RWPE1 (cell line): ENCODE measurements around the gene SEMA5A.
"Not testable (repeated sequence)": the region's sequence is repeated elsewhere in the genome, so short reads cannot be mapped to it uniquely, and the experiment has no call there.

ENCODE experiments used
- CTCF ChIA-PET: fragments of 350-600 bp; sonication (Branson Sonifier 250); formaldehyde crosslinking; extraction: SDS; loops from one replicate; lab custom pipeline; 2021; lab: Yijun Ruan, JAX
- POLR2A ChIA-PET: fragments of 400-600 bp; formaldehyde crosslinking; extraction: SDS; loops from one replicate; lab custom pipeline; 2020; ENCODE audit warnings: antibody characterized with exemption; ENCODE audit not compliant: low non-redundant PET; lab: Yijun Ruan, JAX
- DNase-seq: peaks from one replicate; pipeline ENCODE4 v3.0.0; 2012; ENCODE audit warnings: low spot score
- H3K27ac ChIP-seq: fragments of 450-650 bp; 2 replicates; pipeline ENCODE4 v1.5.1; 2017
- CTCF ChIP-seq: fragments of 450-650 bp; conservative IDR thresholded peaks from 2 replicates; pipeline ENCODE4 v1.5.1; 2017; ENCODE audit warnings: low read depth, mild to moderate bottlenecking

Gene SEMA5A

GRCh38 chr5:9361835-9362234 lies 184.0 kb downstream of the SEMA5A start:
- H3K27ac ChIP-seq = no peak overlapping the region
- DNase-seq = peak; percentile 46
- POLR2A ChIA-PET = no interaction called here
- CTCF ChIA-PET = interaction anchor here (0.6 to 0.8 kb wide), 3 partner anchors 60 to 319 kb away, joined by 3 read pairs; no protein-coding TSS in a partner anchor
- TF ChIP-seq CTCF = peak; percentile 75

GRCh38 chr5:9358961-9359685 lies 186.8 kb downstream of the SEMA5A start:
- H3K27ac ChIP-seq = no peak overlapping the region
- peak; percentile 38 for DNase-seq
- no peak for TF ChIP-seq CTCF
- CTCF ChIA-PET = interaction anchor here (0.6 kb wide), 1 partner anchor 853 kb away, joined by 3 read pairs; no protein-coding TSS in a partner anchor
- POLR2A ChIA-PET = no interaction called here

- TF ChIP-seq CTCF = no peak
- DNase-seq = no peak
- CTCF ChIA-PET = no interaction called here
- POLR2A ChIA-PET = no interaction called here
- no peak overlapping the region for H3K27ac ChIP-seq
These were observed 189.5 kb downstream of the SEMA5A start for GRCh38 chr5:9356351-9356825.

GRCh38 chr5:9354336-9355081 lies 191.4 kb downstream of the SEMA5A start:
- CTCF ChIA-PET = no interaction called here
- POLR2A ChIA-PET = no interaction called here
- TF ChIP-seq CTCF = no peak
- no peak overlapping the region for H3K27ac ChIP-seq
- no peak for DNase-seq

GRCh38 chr5:9353048-9353447 lies 192.8 kb downstream of the SEMA5A start:
- H3K27ac ChIP-seq, POLR2A ChIA-PET, DNase-seq, CTCF ChIA-PET: not testable (repeated sequence)

- no peak for TF ChIP-seq CTCF
- ChIA-PET POLR2A (no interaction called here), CTCF (interaction anchor here (0.6 kb wide), 1 partner anchor 359 kb away, joined by 3 read pairs; no protein-coding TSS in a partner anchor)
- no peak overlapping the region for H3K27ac ChIP-seq
- no peak for DNase-seq
These were observed 194.3 kb downstream of the SEMA5A start for GRCh38 chr5:9351546-9351945.
